Endothelial cell of umbilical vein (primary cell): ENCODE measurements around the gene RSBN1.
"Not testable (repeated sequence)": the region's sequence is repeated elsewhere in the genome, so short reads cannot be mapped to it uniquely, and the experiment has no call there.

Experiments used
- CTCF ChIP-seq, 2 donors: IDR thresholded peaks; 1 replicate in 1 of 2; 2 replicates in 1 of 2; pipeline ENCODE4 v1.5.1; 2011; ENCODE audit warnings: low read length in 2 of 2, mild to moderate bottlenecking in 2 of 2, moderate library complexity in 2 of 2, control low read depth in 1 of 2, inconsistent platforms in 1 of 2, low read depth in 1 of 2; ENCODE audit not compliant: insufficient read depth in 1 of 2; ENCODE audit errors: extremely low read depth in 1 of 2
- EZH2 ChIP-seq: IDR thresholded peaks from 2 replicates; pipeline ENCODE4 v1.6.1; 2012; ENCODE audit warnings: borderline replicate concordance, low read depth, mild to moderate bottlenecking, moderate library complexity, low read length, inconsistent platforms; ENCODE audit not compliant: severe bottlenecking
- MAX ChIP-seq: IDR thresholded peaks from 2 replicates; pipeline ENCODE4 v1.6.1; 2011; ENCODE audit not compliant: insufficient read depth, insufficient read length
- MYC ChIP-seq: IDR thresholded peaks from one replicate; pipeline ENCODE4 v1.6.1; 2011; ENCODE audit warnings: mild to moderate bottlenecking, low read depth, low read length
- POLR2A ChIP-seq: IDR thresholded peaks from 2 replicates; pipeline ENCODE4 v1.6.1; 2012; ENCODE audit warnings: low read depth, mild to moderate bottlenecking, control low read depth, low read length
- POLR2AphosphoS5 ChIP-seq: IDR thresholded peaks from 2 replicates; pipeline ENCODE4 v1.6.1; 2012; ENCODE audit warnings: low read depth, mild to moderate bottlenecking, control low read depth, low read length, moderate library complexity; ENCODE audit not compliant: insufficient read depth

GRCh38 chr1:113718621-113719020, 93.7 kb downstream of the RSBN1 start:
- not testable (repeated sequence) for TF ChIP-seq MYC; MAX; CTCF (IDR thresholded peaks at IDR 0.05; ENCODE audit: extremely low read depth in 1 of 2, insufficient read depth in 1 of 2, low read depth in 1 of 2, low read length in 2 of 2); EZH2; POLR2AphosphoS5; POLR2A
